HepG2 (cell line): ENCODE measurements around the gene GRK5. TPM values are rescaled to one million over a fixed set of nuclear protein-coding genes. Genes with fewer than 3 reads are reported as not detected.
A peak's percentile ranks its signal among the peaks of the same experiment; 100 is the strongest.

Source experiments
- ESRRA ChIP-seq: sonication (generic); formaldehyde crosslinking; IDR thresholded peaks from 2 replicates; pipeline ENCODE4 v1.5.1; 2020; ENCODE audit warnings: mild to moderate bottlenecking, low read depth, missing genetic modification reagents
- HNRNPK ChIP-seq: fragments of 200-400 bp; formaldehyde crosslinking; IDR thresholded peaks from 2 replicates; pipeline ENCODE4 v1.6.1; 2018; ENCODE audit warnings: low read length, low read depth, moderate library complexity, mild to moderate bottlenecking; ENCODE audit not compliant: poor library complexity, severe bottlenecking
- HNRNPUL1 ChIP-seq: fragments of 200-400 bp; formaldehyde crosslinking; IDR thresholded peaks from 2 replicates; pipeline ENCODE4 v1.6.1; 2017; ENCODE audit warnings: low read depth, mild to moderate bottlenecking, low read length, moderate library complexity
- IRF9 ChIP-seq: sonication (generic); formaldehyde crosslinking; IDR thresholded peaks from 2 replicates; pipeline ENCODE4 v1.8.0; 2022; ENCODE audit warnings: missing genetic modification reagents, mild to moderate bottlenecking, borderline replicate concordance
- MTF2 ChIP-seq: sonication (generic); formaldehyde crosslinking; IDR thresholded peaks from 2 replicates; pipeline ENCODE4 v1.5.0; 2020; ENCODE audit warnings: missing genetic modification reagents, borderline replicate concordance
- MYPOP ChIP-seq: sonication (generic); formaldehyde crosslinking; IDR thresholded peaks from 2 replicates; pipeline ENCODE4 v1.8.1; 2023; ENCODE audit warnings: mild to moderate bottlenecking, moderate library complexity, missing genetic modification reagents
- NAIF1 ChIP-seq: sonication (generic); formaldehyde crosslinking; IDR thresholded peaks from 2 replicates; pipeline ENCODE4 v1.5.0; 2020; ENCODE audit warnings: mild to moderate bottlenecking, missing genetic modification reagents, borderline replicate concordance
- NFATC3 ChIP-seq: sonication (generic); formaldehyde crosslinking; IDR thresholded peaks from 2 replicates; pipeline ENCODE4 v1.5.1; 2020; ENCODE audit warnings: mild to moderate bottlenecking, missing genetic modification reagents
- NFE2L1 ChIP-seq: sonication (generic); formaldehyde crosslinking; IDR thresholded peaks from 2 replicates; pipeline ENCODE4 v1.4.0; 2020; ENCODE audit warnings: missing genetic modification reagents, mild to moderate bottlenecking, borderline replicate concordance
- NONO ChIP-seq, 2 experiments: fragments of 450-650 bp in 1 of 2; sonication (generic) in 1 of 2; formaldehyde crosslinking in 1 of 2; IDR thresholded peaks in 1 of 2; conservative IDR thresholded peaks in 1 of 2; 2 replicates each; pipeline versions ENCODE4 v1.6.1 to v1.8.0; 2017 to 2022; ENCODE audit warnings: mild to moderate bottlenecking in 1 of 2, missing genetic modification reagents in 1 of 2, moderate library complexity in 1 of 2
- PRPF4 ChIP-seq: fragments of 200-400 bp; formaldehyde crosslinking; IDR thresholded peaks from 2 replicates; pipeline ENCODE4 v1.6.1; 2016; ENCODE audit warnings: low read length, low read depth; ENCODE audit not compliant: poor library complexity, severe bottlenecking
- SP140L ChIP-seq: sonication (generic); formaldehyde crosslinking; IDR thresholded peaks from 2 replicates; pipeline ENCODE4 v1.4.0; 2020; ENCODE audit warnings: missing genetic modification reagents, borderline replicate concordance
- SPEN ChIP-seq: sonication (generic); formaldehyde crosslinking; IDR thresholded peaks from 2 replicates; pipeline ENCODE4 v1.5.1; 2020; ENCODE audit warnings: low read depth, mild to moderate bottlenecking, missing genetic modification reagents
- U2AF2 ChIP-seq: fragments of 200-400 bp; formaldehyde crosslinking; IDR thresholded peaks from 2 replicates; pipeline ENCODE4 v1.6.1; 2017; ENCODE audit warnings: low read depth, mild to moderate bottlenecking, low read length
- ZBTB20 ChIP-seq: sonication (generic); formaldehyde crosslinking; IDR thresholded peaks from 2 replicates; pipeline ENCODE4 v1.8.1; 2023; ENCODE audit warnings: missing genetic modification reagents, low read depth, mild to moderate bottlenecking, borderline replicate concordance
- ZMYM3 ChIP-seq: sonication (generic); formaldehyde crosslinking; IDR thresholded peaks from 2 replicates; pipeline ENCODE4 v1.5.1; 2020; ENCODE audit warnings: mild to moderate bottlenecking, missing genetic modification reagents
- ZNF142 ChIP-seq: sonication (generic); formaldehyde crosslinking; IDR thresholded peaks from 2 replicates; pipeline ENCODE4 v1.4.0; 2020; ENCODE audit warnings: missing genetic modification reagents
- ZNF234 ChIP-seq: sonication (generic); formaldehyde crosslinking; conservative IDR thresholded peaks from 2 replicates; pipeline ENCODE4 v1.5.1; 2020; ENCODE audit warnings: mild to moderate bottlenecking, missing genetic modification reagents
- ZNF367 ChIP-seq: sonication (generic); formaldehyde crosslinking; IDR thresholded peaks from 2 replicates; pipeline ENCODE4 v1.4.0; 2020; ENCODE audit warnings: missing genetic modification reagents, borderline replicate concordance
- polyA plus RNA-seq, 8 experiments: library from polyadenylated mRNA; depleted of rRNA in 3 of 8; stranded (reverse) in 7 of 8; unstranded in 1 of 8; fragments of >200 nt; fragmentation: Illumina TruSeq in 4 of 8; extraction: Trizol in 4 of 8; gene quantifications; 2 replicates each; pipeline versions ENCODE4 v1.2.1 to v1.2.3, GENCODE V29; 2011 to 2016; ENCODE audit warnings: low read depth in 4 of 8, missing spikeins in 1 of 8, mixed read lengths in 1 of 8; ENCODE audit not compliant: insufficient read depth in 1 of 8
- total RNA-seq, 5 experiments: library from RNA; depleted of rRNA; stranded (reverse); fragments of >200 nt; fragmentation: Illumina TruSeq; extraction: Trizol; gene quantifications; 2 replicates each; pipeline ENCODE4 v1.2.3, GENCODE V29; 2016; ENCODE audit warnings: low read depth in 1 of 5
- TF ChIP-seq, protein P1 (sequence below): sonication (generic); formaldehyde crosslinking; IDR thresholded peaks from 2 replicates; pipeline ENCODE4 v1.8.0; 2022; ENCODE audit warnings: missing genetic modification reagents, low read depth, mild to moderate bottlenecking, borderline replicate concordance

GRK5 gene
- total and polyA plus RNA-seq, 2 of the 13 experiments (the other 11 are each of a cell fraction or from before 2014, with no cell fraction given), result 10.4 to 12.6 TPM

DNA sequence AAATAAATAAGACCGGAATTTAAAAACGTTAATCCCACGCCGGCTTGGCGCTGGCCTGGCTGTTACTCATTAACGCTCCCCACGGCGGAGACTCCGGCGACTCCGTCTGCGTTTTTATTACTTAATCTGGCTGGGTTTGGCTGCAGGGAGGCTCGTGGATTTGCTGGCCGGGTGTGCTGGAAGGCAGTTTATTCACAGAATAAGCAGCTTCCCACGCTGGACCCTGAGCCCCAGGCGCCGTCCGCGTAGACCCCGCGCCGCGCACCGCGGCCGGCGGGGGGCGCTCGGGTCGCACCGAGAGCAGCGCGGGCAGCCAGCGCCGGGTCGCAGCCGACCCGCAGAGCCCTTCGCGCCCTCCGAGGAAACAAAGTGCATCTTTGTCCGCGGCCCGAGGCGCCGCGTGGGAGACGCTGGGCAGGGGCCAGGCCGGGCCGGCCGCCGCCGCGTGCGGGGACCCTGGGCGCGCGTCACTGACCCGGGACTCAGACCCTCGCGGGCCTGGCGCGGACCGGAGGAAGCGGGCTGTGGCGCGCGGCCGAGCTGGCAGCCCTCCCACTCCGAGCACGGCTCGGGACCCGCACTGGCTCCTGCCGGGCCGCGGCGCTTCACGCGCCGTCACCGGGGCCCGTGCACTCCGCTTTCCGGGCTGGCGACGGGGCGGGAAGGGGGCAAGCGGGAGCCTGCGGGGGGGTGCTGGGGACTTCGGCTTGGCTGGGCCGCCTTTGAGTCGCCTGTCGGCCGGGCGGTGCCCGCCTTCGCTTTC, 587 bp upstream of the GRK5 start (continued):
- TF ChIP-seq ZNF367 (CRISPR knock-in tag), result no peak
- peak; percentile 27; the same call in 1 of the 2 replicates for TF ChIP-seq IRF9 (CRISPR knock-in tag)
- no peak for TF ChIP-seq HNRNPK
- no peak for TF ChIP-seq NFATC3 (CRISPR knock-in tag)
- no peak for TF ChIP-seq NONO (IDR thresholded peaks at IDR 0.05)
- TF ChIP-seq NONO (CRISPR knock-in tag; conservative IDR thresholded peaks at IDR 0.05), result no peak
- TF ChIP-seq SP140L, result no peak
- no peak for TF ChIP-seq NFE2L1 (CRISPR knock-in tag)
- no peak for TF ChIP-seq HNRNPUL1
- no peak for TF ChIP-seq U2AF2
- TF ChIP-seq SPEN, result no peak; the same call in 1 of the 2 replicates
- no peak; the same call in 1 of the 2 replicates for TF ChIP-seq ZBTB20 (CRISPR knock-in tag)
- peak; percentile 14; the same call in 1 of the 2 replicates for TF ChIP-seq MYPOP (CRISPR knock-in tag)
- TF ChIP-seq MTF2, result no peak
- TF ChIP-seq ZNF142 (CRISPR knock-in tag), result no peak; the same call in 1 of the 2 replicates
- TF ChIP-seq ESRRA (CRISPR knock-in tag), result no peak
- TF ChIP-seq PRPF4, result no peak
- no peak for TF ChIP-seq ZNF234 (CRISPR knock-in tag)
- TF ChIP-seq ZMYM3 (CRISPR knock-in tag), result no peak
- TF ChIP-seq NAIF1 (CRISPR knock-in tag), result no peak
- TF ChIP-seq, protein P1, sequence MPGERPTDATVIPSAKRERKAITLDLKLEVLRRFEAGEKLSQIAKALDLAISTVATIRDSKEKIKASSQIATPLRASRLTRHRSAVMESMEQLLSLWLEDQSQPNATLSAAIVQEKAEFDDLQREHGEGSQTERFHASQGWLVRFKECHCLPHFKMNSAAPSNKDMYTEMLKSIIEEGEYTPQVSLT (CRISPR knock-in tag), result no peak
